ENCODE results near the gene GPR157. TPM values are rescaled to one million over a fixed set of nuclear protein-coding genes. Genes with fewer than 3 reads are reported as not detected.

Gene GPR157
- polyA plus RNA-seq, 3 donors: 0.56 to 1.1 (median 0.72) TPM

DNA sequence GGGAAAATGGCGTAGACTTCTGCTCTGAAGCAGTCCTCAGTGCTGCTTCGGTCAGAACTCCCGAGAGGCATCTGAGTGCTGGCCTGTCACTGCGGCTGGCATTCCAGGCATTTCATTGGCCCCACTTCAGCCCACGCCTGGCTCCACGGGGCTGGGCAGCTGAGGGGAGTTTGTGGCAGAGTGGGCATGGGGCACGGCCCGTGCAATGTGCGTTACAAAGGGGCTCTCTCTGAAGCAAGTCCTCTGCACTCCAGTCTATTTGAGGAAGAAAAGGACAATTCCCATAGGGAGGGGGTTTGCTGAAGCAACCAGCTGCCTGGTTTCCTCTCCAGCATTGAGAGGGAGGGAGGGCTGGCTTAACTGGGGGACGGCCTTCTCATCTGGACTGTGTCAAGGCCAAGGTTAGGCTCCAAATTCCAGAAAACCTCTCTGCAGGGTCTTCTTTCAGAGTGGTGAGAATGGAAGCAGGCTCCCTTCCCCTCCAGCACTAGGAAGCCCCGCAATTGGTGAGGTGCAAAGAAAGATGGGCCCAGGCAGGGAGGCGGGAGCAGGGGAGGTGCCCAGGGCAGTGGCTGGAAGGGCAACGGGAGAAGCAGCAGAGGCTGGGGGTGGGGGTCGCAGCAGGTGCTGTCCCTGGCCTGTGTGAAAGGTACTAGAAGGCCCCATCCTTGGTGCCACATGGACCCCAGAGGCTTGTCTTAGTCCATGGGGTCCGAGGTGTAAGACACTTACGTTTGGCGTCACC, 21.1 kb upstream of the GPR157 start:
- Histone ChIP-seq H3K79me2 (ENCODE audit: insufficient read depth, low read length) (no peaks in the 10 kb centered on the region), H2AFZ (ENCODE audit: insufficient read depth, low read depth, low read length, poor library complexity, severe bottlenecking) (no peak overlapping the region), H4K20me1 (ENCODE audit: insufficient read depth, low read length) (no peaks in the 10 kb centered on the region), H3K4me2 (replicated peaks; ENCODE audit: extremely low read depth, low read length, poor library complexity, severe bottlenecking) (no peak overlapping the region), H3K27me3 (ENCODE audit: control insufficient read depth in 2 of 2, insufficient read depth in 2 of 2, low read length in 2 of 2) (no peaks in the 10 kb centered on the region), H3K36me3 (replicated peaks in 1 of 2; ENCODE audit: control insufficient read depth in 1 of 2, insufficient read depth in 2 of 2, low read length in 2 of 2) (no peaks in the 10 kb centered on the region), H3K27ac (ENCODE audit: low read depth in 1 of 2, low read length in 2 of 2) (no peak overlapping the region), H3K9me3 (replicated peaks in 1 of 2; ENCODE audit: control insufficient read depth in 1 of 2, insufficient read depth in 1 of 2, low read length in 2 of 2) (no peaks in the 10 kb centered on the region), H3K4me3 (replicated peaks in 1 of 3; ENCODE audit: low read depth in 2 of 3, low read length in 3 of 3) (no peak overlapping the region), H3K4me1 (ENCODE audit: control insufficient read depth in 1 of 2, insufficient read depth in 2 of 2, low read length in 2 of 2) (no peaks in the 10 kb centered on the region), H3K9ac (ENCODE audit: insufficient read depth, low read length, poor library complexity, severe bottlenecking) (no peak overlapping the region)
- DNase-seq: no peak
- peaks cover 2 to 7% (median 2%) of the 10 kb centered on the region in 3 donors for H3K27me3 Mint-ChIP-seq (ENCODE audit: low read depth in 3 of 3)
- H3K4me1 Mint-ChIP-seq: peaks cover 5% of the 10 kb centered on the region
- intact Hi-C loops (cut with micrococcal nuclease): no loop called here
- no peak overlapping the region for H3K4me3 Mint-ChIP-seq
- TF ChIP-seq, protein P1, sequence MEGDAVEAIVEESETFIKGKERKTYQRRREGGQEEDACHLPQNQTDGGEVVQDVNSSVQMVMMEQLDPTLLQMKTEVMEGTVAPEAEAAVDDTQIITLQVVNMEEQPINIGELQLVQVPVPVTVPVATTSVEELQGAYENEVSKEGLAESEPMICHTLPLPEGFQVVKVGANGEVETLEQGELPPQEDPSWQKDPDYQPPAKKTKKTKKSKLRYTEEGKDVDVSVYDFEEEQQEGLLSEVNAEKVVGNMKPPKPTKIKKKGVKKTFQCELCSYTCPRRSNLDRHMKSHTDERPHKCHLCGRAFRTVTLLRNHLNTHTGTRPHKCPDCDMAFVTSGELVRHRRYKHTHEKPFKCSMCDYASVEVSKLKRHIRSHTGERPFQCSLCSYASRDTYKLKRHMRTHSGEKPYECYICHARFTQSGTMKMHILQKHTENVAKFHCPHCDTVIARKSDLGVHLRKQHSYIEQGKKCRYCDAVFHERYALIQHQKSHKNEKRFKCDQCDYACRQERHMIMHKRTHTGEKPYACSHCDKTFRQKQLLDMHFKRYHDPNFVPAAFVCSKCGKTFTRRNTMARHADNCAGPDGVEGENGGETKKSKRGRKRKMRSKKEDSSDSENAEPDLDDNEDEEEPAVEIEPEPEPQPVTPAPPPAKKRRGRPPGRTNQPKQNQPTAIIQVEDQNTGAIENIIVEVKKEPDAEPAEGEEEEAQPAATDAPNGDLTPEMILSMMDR (IDR thresholded peaks at IDR 0.05): no peak
- no peak overlapping the region for H3K27ac Mint-ChIP-seq
- H3K36me3 Mint-ChIP-seq: no peaks in the 10 kb centered on the region
- WGBS (ENCODE audit: insufficient coverage): 95% methylated on average over 14 of the region's 17 CpGs
- no peaks in the 10 kb centered on the region for H3K9me3 Mint-ChIP-seq

DNA sequence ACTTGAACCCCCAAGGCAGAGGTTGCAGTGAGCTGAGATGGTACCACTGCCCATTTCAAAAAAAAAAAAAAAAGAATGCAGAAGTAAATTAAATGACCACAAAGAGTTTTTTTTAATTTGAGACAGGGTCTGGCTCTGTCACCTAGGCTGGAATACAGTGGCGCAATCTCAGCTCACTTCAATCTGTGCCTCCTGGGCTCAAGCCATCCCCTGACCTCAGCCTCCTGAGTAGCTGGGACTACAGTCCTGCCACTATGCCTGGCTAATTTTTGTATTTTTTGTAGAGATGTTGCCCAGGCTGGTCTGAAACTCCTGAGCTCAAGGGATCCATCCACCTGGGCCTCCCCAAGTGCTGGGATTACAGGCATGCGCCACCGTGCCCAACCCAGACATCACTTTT, 20.2 kb upstream of the GPR157 start:
- H3K27me3 Mint-ChIP-seq (ENCODE audit: low read depth in 3 of 3): peaks cover 2 to 7% (median 2%) of the 10 kb centered on the region in 3 donors
- intact Hi-C loops (cut with micrococcal nuclease): no loop called here
- WGBS (ENCODE audit: insufficient coverage): no CpG with 5 or more reads among the region's 3 CpGs
- no peak overlapping the region for H3K4me2 ChIP-seq (replicated peaks; ENCODE audit: extremely low read depth, low read length, poor library complexity, severe bottlenecking)
- H3K27me3 ChIP-seq (ENCODE audit: control insufficient read depth in 2 of 2, insufficient read depth in 2 of 2, low read length in 2 of 2): no peaks in the 10 kb centered on the region
- H3K9me3 ChIP-seq (replicated peaks in 1 of 2; ENCODE audit: control insufficient read depth in 1 of 2, insufficient read depth in 1 of 2, low read length in 2 of 2): no peaks in the 10 kb centered on the region
- no peak overlapping the region for H2AFZ ChIP-seq (ENCODE audit: insufficient read depth, low read depth, low read length, poor library complexity, severe bottlenecking)
- H3K4me3 Mint-ChIP-seq: no peak overlapping the region
- H3K27ac Mint-ChIP-seq: peak overlapping the region in 1 of 7 donors; percentile 33
- no peak for DNase-seq
- no peaks in the 10 kb centered on the region for H3K79me2 ChIP-seq (ENCODE audit: insufficient read depth, low read length)
- H3K4me3 ChIP-seq (replicated peaks in 1 of 3; ENCODE audit: low read depth in 2 of 3, low read length in 3 of 3): no peak overlapping the region
- TF ChIP-seq, protein P1 (IDR thresholded peaks at IDR 0.05): no peak
- no peaks in the 10 kb centered on the region for H3K9me3 Mint-ChIP-seq
- no peak overlapping the region for H3K9ac ChIP-seq (ENCODE audit: insufficient read depth, low read length, poor library complexity, severe bottlenecking)
- no peaks in the 10 kb centered on the region for H3K36me3 ChIP-seq (replicated peaks in 1 of 2; ENCODE audit: control insufficient read depth in 1 of 2, insufficient read depth in 2 of 2, low read length in 2 of 2)
- no peaks in the 10 kb centered on the region for H4K20me1 ChIP-seq (ENCODE audit: insufficient read depth, low read length)
- H3K4me1 Mint-ChIP-seq: peaks cover 6% of the 10 kb centered on the region
- H3K27ac ChIP-seq (ENCODE audit: low read depth in 1 of 2, low read length in 2 of 2): no peak overlapping the region
- peaks cover 0 to under 1% of the 10 kb centered on the region in 2 donors for H3K4me1 ChIP-seq (ENCODE audit: control insufficient read depth in 1 of 2, insufficient read depth in 2 of 2, low read length in 2 of 2)
- no peaks in the 10 kb centered on the region for H3K36me3 Mint-ChIP-seq
